Measurements from ENCODE around the gene AQP1. TPM values are rescaled to one million over a fixed set of nuclear protein-coding genes. Genes with fewer than 3 reads are reported as not detected.

Gene AQP1
- polyA plus RNA-seq, 1 experiment: 0.32 TPM

GRCh38 chr7:30914596-30914995 lies 2.9 kb downstream of the AQP1 start:
- ChIA-PET CTCF (interaction anchor here (1.2 to 1.7 kb wide), 2 partner anchors 24 kb away, joined by 4 to 5 read pairs; no protein-coding TSS in a partner anchor), POLR2A (no interaction called here)
- no peak for DNase-seq (ENCODE audit: low read depth, low spot score)
- Histone ChIP-seq H3K4me3 (ENCODE audit: low read depth, low read length) (no peak overlapping the region), H3K27ac (ENCODE audit: low read depth, low read length) (no peak overlapping the region), H3K27me3 (ENCODE audit: control insufficient read depth, insufficient read depth, low read length) (peaks cover 6% of the 10 kb centered on the region), H3K9me3 (ENCODE audit: control insufficient read depth, insufficient read depth, low read length) (no peaks in the 10 kb centered on the region; the same call in 1 of the 2 replicates)
- no peak for TF ChIP-seq CTCF (IDR thresholded peaks at IDR 0.05; ENCODE audit: low read depth, low read length)

- ChIA-PET POLR2A (no interaction called here), CTCF (interaction anchor here (1.2 kb wide), 1 partner anchor 24 kb away, joined by 4 read pairs; no protein-coding TSS in a partner anchor)
- TF ChIP-seq CTCF (IDR thresholded peaks at IDR 0.05; ENCODE audit: low read depth, low read length): no peak
- H3K4me3 ChIP-seq (ENCODE audit: low read depth, low read length): no peak overlapping the region
- no peak for DNase-seq (ENCODE audit: low read depth, low spot score)
- no peaks in the 10 kb centered on the region; the same call in 1 of the 2 replicates for H3K9me3 ChIP-seq (ENCODE audit: control insufficient read depth, insufficient read depth, low read length)
- no peak overlapping the region for H3K27ac ChIP-seq (ENCODE audit: low read depth, low read length)
- H3K27me3 ChIP-seq (ENCODE audit: control insufficient read depth, insufficient read depth, low read length): peaks cover 6% of the 10 kb centered on the region
These were observed 3.5 kb downstream of the AQP1 start for GRCh38 chr7:30915005-30915601.

- no peaks in the 10 kb centered on the region; the same call in 1 of the 2 replicates for H3K9me3 ChIP-seq (ENCODE audit: control insufficient read depth, insufficient read depth, low read length)
- no peak overlapping the region for H3K4me3 ChIP-seq (ENCODE audit: low read depth, low read length)
- peaks cover 4% of the 10 kb centered on the region for H3K27me3 ChIP-seq (ENCODE audit: control insufficient read depth, insufficient read depth, low read length)
- ChIA-PET CTCF (interaction anchor here (1.2 kb wide), 1 partner anchor 23 kb away, joined by 4 read pairs; no protein-coding TSS in a partner anchor), POLR2A (no interaction called here)
- no peak overlapping the region for H3K27ac ChIP-seq (ENCODE audit: low read depth, low read length)
- DNase-seq (ENCODE audit: low read depth, low spot score): no peak
- TF ChIP-seq CTCF (IDR thresholded peaks at IDR 0.05; ENCODE audit: low read depth, low read length): no peak
These were observed 4.1 kb downstream of the AQP1 start for GRCh38 chr7:30915751-30916150.

- TF ChIP-seq CTCF (IDR thresholded peaks at IDR 0.05; ENCODE audit: low read depth, low read length): no peak
- H3K27ac ChIP-seq (ENCODE audit: low read depth, low read length): no peak overlapping the region
- no peak for DNase-seq (ENCODE audit: low read depth, low spot score)
- no peaks in the 10 kb centered on the region; the same call in 1 of the 2 replicates for H3K9me3 ChIP-seq (ENCODE audit: control insufficient read depth, insufficient read depth, low read length)
- peaks cover 4% of the 10 kb centered on the region for H3K27me3 ChIP-seq (ENCODE audit: control insufficient read depth, insufficient read depth, low read length)
- CTCF ChIA-PET: no interaction called here
- POLR2A ChIA-PET: no interaction called here
- H3K4me3 ChIP-seq (ENCODE audit: low read depth, low read length): no peak overlapping the region
These were observed 4.6 kb downstream of the AQP1 start for GRCh38 chr7:30916255-30916654.

- peaks cover 4% of the 10 kb centered on the region for H3K27me3 ChIP-seq (ENCODE audit: control insufficient read depth, insufficient read depth, low read length)
- no peak for TF ChIP-seq CTCF (IDR thresholded peaks at IDR 0.05; ENCODE audit: low read depth, low read length)
- CTCF ChIA-PET: interaction anchor here (1.5 kb wide), 1 partner anchor 22 kb away, joined by 10 read pairs; no protein-coding TSS in a partner anchor
- H3K9me3 ChIP-seq (ENCODE audit: control insufficient read depth, insufficient read depth, low read length): no peaks in the 10 kb centered on the region; the same call in 1 of the 2 replicates
- H3K4me3 ChIP-seq (ENCODE audit: low read depth, low read length): no peak overlapping the region
- DNase-seq (ENCODE audit: low read depth, low spot score): no peak
- H3K27ac ChIP-seq (ENCODE audit: low read depth, low read length): no peak overlapping the region
- POLR2A ChIA-PET: no interaction called here
These were observed 5.1 kb downstream of the AQP1 start for GRCh38 chr7:30916767-30917166.

Data from AG04450 (cell line).